K562 (cell line): ENCODE data around the gene EME2. TPM values are rescaled to one million over a fixed set of nuclear protein-coding genes. Genes with fewer than 3 reads are reported as not detected.

Experiments
- ATAC-seq: fragments of 200-7000 bp; cut with Tn5 transposase; 3 replicates; pipeline ENCODE4 v1.9.1; 2020; ENCODE audit warnings: moderate library complexity
- BruUV-seq: library from RNA; stranded (reverse); fragments of 400-500 nt; replicated peaks from 2 replicates; lab custom pipeline; 2021; lab: Mats Ljungman, UMichigan
- CTCF ChIA-PET: fragments of 300-600 bp; formaldehyde crosslinking; extraction: SDS; loops from one replicate; lab custom pipeline; 2021; ENCODE audit warnings: low intra/inter-chr PET ratio; lab: Yijun Ruan, JAX
- POLR2A ChIA-PET: fragments of 300-600, 350-650 bp; sonication (Branson Sonifier 250); formaldehyde crosslinking; extraction: SDS; loops from one replicate; lab custom pipeline; 2021; ENCODE audit warnings: antibody characterized with exemption, inconsistent platforms; lab: Yijun Ruan, JAX
- DNase-seq, 4 experiments: peaks; one replicate each; pipeline versions ENCODE4 v3.0.0 to v3.0.0-alpha.2; 2011 to 2018; ENCODE audit warnings: low spot score in 3 of 4, mixed read lengths in 3 of 4; ENCODE audit errors: extremely low read depth in 1 of 4
- FAIRE-seq: peaks from 2 replicates; lab custom pipeline; 2011; peaks lifted over from hg19 to GRCh38; lab: Jason Lieb, UNC
- H2AFZ ChIP-seq: 2 replicates; pipeline ENCODE4 v1.6.0; 2011; ENCODE audit warnings: low read depth, low read length, control low read depth, inconsistent platforms
- H3K27ac ChIP-seq: fragments of 200-600 bp; 3 replicates; pipeline ENCODE4 v1.8.0; 2011; ENCODE audit warnings: low read depth, mild to moderate bottlenecking, control low read depth, inconsistent platforms, low read length, moderate library complexity, mixed read lengths; ENCODE audit errors: extremely low read depth
- H3K27me3 ChIP-seq, 2 experiments: fragments of 300-600 bp in 1 of 2; 2 replicates in 1 of 2; 3 replicates in 1 of 2; pipeline versions ENCODE4 v1.6.0 to v1.8.0; 2011; ENCODE audit warnings: inconsistent platforms in 2 of 2, low read length in 2 of 2, mild to moderate bottlenecking in 1 of 2, mixed read lengths in 1 of 2, moderate library complexity in 1 of 2; ENCODE audit not compliant: control insufficient read depth in 2 of 2, insufficient read depth in 2 of 2
- H3K36me3 ChIP-seq: fragments of 300-600 bp; 3 replicates; pipeline ENCODE4 v1.8.0; 2011; ENCODE audit warnings: mild to moderate bottlenecking, low read length, inconsistent platforms; ENCODE audit not compliant: control insufficient read depth, insufficient read depth
- H3K4me1 ChIP-seq, 2 experiments: fragments of 200-600 bp in 1 of 2; replicated peaks in 1 of 2; 2 replicates in 1 of 2; 3 replicates in 1 of 2; pipeline versions ENCODE4 v1.5.1 to v1.8.0; 2011; ENCODE audit warnings: inconsistent platforms in 2 of 2, low read length in 2 of 2, mild to moderate bottlenecking in 1 of 2, mixed read lengths in 1 of 2, moderate library complexity in 1 of 2; ENCODE audit not compliant: control insufficient read depth in 2 of 2, insufficient read depth in 2 of 2
- H3K4me2 ChIP-seq: 2 replicates; pipeline ENCODE4 v1.6.1; 2011; ENCODE audit warnings: low read length, control low read depth, inconsistent platforms, mixed read lengths; ENCODE audit not compliant: insufficient read depth
- H3K4me3 ChIP-seq: fragments of 200-600 bp; sonication (generic), shearing (Covaris generic); 2 replicates; pipeline ENCODE4 v1.5.1; 2016; ENCODE audit warnings: control low read depth, inconsistent platforms
- H3K79me2 ChIP-seq: fragments of 200-600 bp; 3 replicates; pipeline ENCODE4 v1.8.0; 2011; ENCODE audit warnings: low read length, inconsistent platforms; ENCODE audit not compliant: control insufficient read depth, insufficient read depth
- H3K9ac ChIP-seq, 2 experiments: 2 replicates each; pipeline versions ENCODE4 v1.6.0 to v1.6.1; 2011; ENCODE audit warnings: low read depth in 2 of 2, low read length in 2 of 2, control low read depth in 1 of 2, inconsistent platforms in 1 of 2, mild to moderate bottlenecking in 1 of 2, mixed read lengths in 1 of 2; ENCODE audit not compliant: insufficient read depth in 1 of 2
- H3K9me1 ChIP-seq: one replicate; pipeline ENCODE4 v1.6.0; 2011; ENCODE audit warnings: inconsistent platforms, mild to moderate bottlenecking, low read length, moderate library complexity; ENCODE audit not compliant: control insufficient read depth, insufficient read depth
- H3K9me3 ChIP-seq: replicated peaks from 2 replicates; pipeline ENCODE4 v1.5.1; 2011; ENCODE audit warnings: low read depth, low read length, inconsistent platforms; ENCODE audit not compliant: control insufficient read depth, insufficient read depth
- H4K20me1 ChIP-seq: replicated peaks from 2 replicates; pipeline ENCODE4 v1.6.1; 2011; ENCODE audit warnings: low read length, inconsistent platforms, mixed read lengths; ENCODE audit not compliant: control insufficient read depth, insufficient read depth
- ATF6 ChIP-seq: sonication (generic); formaldehyde crosslinking; IDR thresholded peaks from 2 replicates; pipeline ENCODE4 v1.4.0; 2020; ENCODE audit warnings: mild to moderate bottlenecking, missing genetic modification reagents
- BACH1 ChIP-seq: fragments of 200-800 bp; sonication (Bioruptor generic); IDR thresholded peaks from 2 replicates; pipeline ENCODE4 v1.6.1; 2016; ENCODE audit warnings: missing genetic modification characterization, missing compliant biosample characterization
- FIP1L1 ChIP-seq: fragments of 200-400 bp; formaldehyde crosslinking; IDR thresholded peaks from 2 replicates; pipeline ENCODE4 v1.6.1; 2018; ENCODE audit warnings: mild to moderate bottlenecking, low read depth, low read length; ENCODE audit not compliant: poor library complexity, severe bottlenecking
- POLR3A ChIP-seq: IDR thresholded peaks from 2 replicates; pipeline ENCODE4 v1.6.1; 2011; ENCODE audit warnings: borderline replicate concordance, mild to moderate bottlenecking, moderate library complexity; ENCODE audit not compliant: insufficient read length, insufficient read depth; ENCODE audit errors: extremely low read depth
- SRSF1 ChIP-seq: fragments of 200-400 bp; formaldehyde crosslinking; IDR thresholded peaks from 2 replicates; pipeline ENCODE4 v1.6.1; 2017; ENCODE audit warnings: mild to moderate bottlenecking, low read depth, low read length, moderate library complexity
- ZC3H11A ChIP-seq: IDR thresholded peaks from 2 replicates; pipeline ENCODE4 v1.6.1; 2012; ENCODE audit warnings: low read depth, low read length, improper control_type of control experiment
- WGBS: fragments of 100-300 bp; shearing (Covaris generic); methylation state at CpG from one replicate; pipeline ENCODE4 v1.1.6; 2016; ENCODE audit warnings: low coverage, mixed read lengths; ENCODE audit not compliant: insufficient coverage; ENCODE audit errors: missing lambda C conversion rate; 5-methylcytosine and 5-hydroxymethylcytosine counted together
- in situ Hi-C: fragments of 300-500 bp; cut with MboI; formaldehyde crosslinking; loops from 4 replicates; pipeline ENCODE4 v1.15.0; 2018; ENCODE audit warnings: inconsistent platforms, mixed read lengths
- intact Hi-C: fragments of 100-400 bp; cut with micrococcal nuclease; formaldehyde crosslinking; loops from 2 replicates; pipeline ENCODE4 v1.14.2; 2022
- polyA plus RNA-seq, 8 experiments: library from polyadenylated mRNA; depleted of rRNA in 4 of 8; stranded (reverse) in 5 of 8; unstranded in 3 of 8; fragments of >200 nt; fragmentation: Nextera tagmentation in 2 of 8; fragmentation: Illumina TruSeq in 1 of 8; extraction: Ambion mirVana in 2 of 8; extraction: Trizol in 1 of 8; gene quantifications; 2 replicates each; pipeline versions ENCODE4 v1.2.1 to v1.2.3, GENCODE V29; 2011 to 2014; ENCODE audit warnings: inconsistent platforms in 1 of 8, missing spikeins in 1 of 8
- total RNA-seq, 7 experiments: library from RNA; depleted of rRNA in 6 of 7; stranded (reverse); fragments of >200 nt in 6 of 7; fragmentation: Illumina TruSeq in 2 of 7; extraction: Trizol in 2 of 7; gene quantifications; 2 replicates each; pipeline versions ENCODE4 v1.2.1 to v1.2.3, GENCODE V29; 2011 to 2021; ENCODE audit warnings: low replicate concordance in 1 of 7

EME2 gene
- total and polyA plus RNA-seq, 9 of the 15 experiments (the other 6 are each of a cell fraction or from before 2014, with no cell fraction given) = 0.35 to 19.9 (median 3.5) TPM

DNA sequence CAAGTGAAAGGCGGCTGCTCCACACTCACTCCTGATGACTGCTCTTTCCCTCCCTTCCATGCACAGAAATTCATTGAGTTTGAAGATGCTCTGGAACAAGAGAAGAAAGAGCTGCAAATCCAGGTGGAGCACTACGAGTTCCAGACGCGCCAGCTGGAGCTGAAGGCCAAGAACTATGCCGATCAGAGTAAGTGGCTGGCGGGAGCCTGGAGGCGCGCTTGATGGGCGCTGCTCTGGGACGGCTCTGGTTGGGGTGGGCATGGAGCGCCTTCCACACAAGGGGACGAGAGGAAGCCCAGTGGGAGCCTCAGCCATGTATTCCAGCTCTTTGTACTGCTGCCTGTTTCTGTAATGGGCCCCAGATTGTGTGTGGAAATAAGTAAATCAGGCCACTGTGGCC lies 48.1 kb upstream of the EME2 start:
- Histone ChIP-seq H3K4me2 (no peak overlapping the region), H3K4me3 (no peak overlapping the region), H3K27ac (no peak overlapping the region), H4K20me1 (no peaks in the 10 kb centered on the region; the same call in 1 of the 2 replicates), H3K9ac (peak overlapping the region in 1 of 2 experiments; percentile 24; a peak in 1 of 4 replicates), H3K9me3 (no peaks in the 10 kb centered on the region), H3K36me3 (peaks cover 35% of the 10 kb centered on the region; the same call in 2 of the 3 replicates), H3K27me3 (no peaks in the 10 kb centered on the region), H2AFZ (no peak overlapping the region)
- POLR2A ChIA-PET = interaction anchor here (0.6 to 1.2 kb wide), 3 partner anchors 95 to 1567 kb away, joined by 3 read pairs; partner anchors contain the start of gene TELO2
- no TSS peak for BruUV-seq
- DNase-seq (no peak), ATAC-seq (no peak), FAIRE-seq (no peak)
- 99% methylated on average over 9 of the region's 12 CpGs for WGBS
- in situ Hi-C loops (no loop called here), intact Hi-C loops (no loop called here)
- TF ChIP-seq ZC3H11A = no peak
- TF ChIP-seq FIP1L1 = no peak
- no peak for TF ChIP-seq SRSF1
- TF ChIP-seq POLR3A = no peak
- no peak for TF ChIP-seq BACH1 (tag)
- no peak for TF ChIP-seq ATF6 (CRISPR knock-in tag)
- TF ChIP-seq, all 486 proteins: peak for 0
- CTCF ChIA-PET = no interaction called here
- H3K4me1 ChIP-seq = peaks cover 9 to 26% of the 10 kb centered on the region in 2 experiments; a peak in 3 of 5 replicates
- H3K9me1 ChIP-seq = no peaks in the 10 kb centered on the region
- H3K79me2 ChIP-seq = peaks cover 21% of the 10 kb centered on the region
